Measurements from ENCODE around the gene CCDC124.
"Not testable (repeated sequence)": the region's sequence is repeated elsewhere in the genome, so short reads cannot be mapped to it uniquely, and the experiment has no call there.

CCDC124 gene, protein sequence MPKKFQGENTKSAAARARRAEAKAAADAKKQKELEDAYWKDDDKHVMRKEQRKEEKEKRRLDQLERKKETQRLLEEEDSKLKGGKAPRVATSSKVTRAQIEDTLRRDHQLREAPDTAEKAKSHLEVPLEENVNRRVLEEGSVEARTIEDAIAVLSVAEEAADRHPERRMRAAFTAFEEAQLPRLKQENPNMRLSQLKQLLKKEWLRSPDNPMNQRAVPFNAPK

DNA sequence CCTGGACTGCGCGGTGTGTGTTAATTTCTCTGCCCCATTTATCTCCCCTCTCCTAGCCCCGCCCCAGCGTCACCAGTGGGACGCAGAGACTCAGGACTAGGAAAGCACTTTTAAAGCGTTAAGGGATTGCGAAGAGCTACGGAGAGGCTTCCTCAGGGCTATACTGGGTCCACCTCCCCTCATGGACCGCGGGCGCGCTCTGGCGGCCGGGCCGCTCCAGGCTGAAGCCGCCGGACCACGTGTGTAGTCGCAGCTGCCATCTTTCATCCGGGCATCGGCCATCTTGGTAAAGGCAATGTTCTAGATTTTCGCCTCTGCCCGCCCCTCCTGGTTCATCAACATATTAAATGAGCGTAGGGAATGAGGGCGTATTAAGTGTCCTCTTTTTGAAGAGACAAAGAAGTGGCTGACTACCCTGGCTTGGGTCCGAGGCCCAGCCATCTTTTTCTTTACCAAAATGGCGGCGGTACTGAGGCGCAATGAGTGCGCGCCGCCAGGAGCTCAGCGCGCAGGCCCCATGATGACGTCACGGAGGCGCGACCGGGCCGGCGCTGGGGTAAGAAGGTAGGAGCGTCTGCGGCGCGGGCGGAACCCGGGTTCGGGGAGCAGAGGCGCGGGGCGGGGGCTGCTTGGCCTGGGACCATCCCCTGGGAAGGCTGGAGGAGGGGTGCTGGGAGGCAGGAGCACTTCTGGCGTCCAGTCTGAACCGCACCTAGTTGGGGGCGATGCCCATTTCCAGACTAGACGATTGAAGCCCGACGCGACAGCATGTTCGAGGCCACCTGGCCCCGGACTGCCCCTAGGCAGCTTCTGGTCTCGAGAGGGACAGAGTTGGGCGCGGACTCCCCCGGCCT, at the start of gene CCDC124:
Gene CCDC124, plus strand, starts transcription at position 531 of the 854 bp plus-strand sequence. CDS start 3,406 bp downstream, outside the sequence.
- peak; percentile 84 to 90 for DNase-seq (ENCODE audit: low read depth in 2 of 2)

DNA sequence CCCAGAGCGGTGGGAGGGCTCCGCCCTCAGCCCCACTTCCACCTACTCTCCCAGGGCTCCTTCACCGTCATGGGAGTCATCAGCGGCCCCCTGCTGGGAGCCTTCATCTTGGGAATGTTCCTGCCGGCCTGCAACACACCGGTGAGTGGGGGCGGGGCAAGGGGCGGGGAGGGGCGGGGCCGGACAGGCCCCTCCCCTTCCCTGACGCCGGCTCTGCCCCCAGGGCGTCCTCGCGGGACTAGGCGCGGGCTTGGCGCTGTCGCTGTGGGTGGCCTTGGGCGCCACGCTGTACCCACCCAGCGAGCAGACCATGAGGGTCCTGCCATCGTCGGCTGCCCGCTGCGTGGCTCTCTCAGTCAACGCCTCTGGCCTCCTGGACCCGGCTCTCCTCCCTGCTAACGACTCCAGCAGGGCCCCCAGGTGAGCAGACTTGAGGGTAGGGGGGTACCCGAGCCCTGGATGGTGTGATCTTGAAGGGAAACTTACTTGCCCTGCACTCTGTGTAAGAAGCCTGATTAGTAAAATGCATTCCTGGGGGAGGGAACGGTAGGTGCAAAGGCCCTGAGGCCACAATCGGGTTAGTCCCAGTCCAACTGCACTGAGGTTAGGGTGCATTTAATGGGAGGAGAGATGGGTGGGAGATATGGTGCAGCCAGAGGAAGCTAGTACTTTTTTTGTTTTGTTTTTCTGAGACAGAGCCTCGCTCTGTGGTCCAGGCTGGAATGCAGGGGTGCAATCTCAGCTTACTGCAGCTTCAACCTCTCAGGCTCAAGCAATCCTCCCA, 49.0 kb upstream of the CCDC124 start:
- no peak for DNase-seq (ENCODE audit: low read depth in 2 of 2)

DNA sequence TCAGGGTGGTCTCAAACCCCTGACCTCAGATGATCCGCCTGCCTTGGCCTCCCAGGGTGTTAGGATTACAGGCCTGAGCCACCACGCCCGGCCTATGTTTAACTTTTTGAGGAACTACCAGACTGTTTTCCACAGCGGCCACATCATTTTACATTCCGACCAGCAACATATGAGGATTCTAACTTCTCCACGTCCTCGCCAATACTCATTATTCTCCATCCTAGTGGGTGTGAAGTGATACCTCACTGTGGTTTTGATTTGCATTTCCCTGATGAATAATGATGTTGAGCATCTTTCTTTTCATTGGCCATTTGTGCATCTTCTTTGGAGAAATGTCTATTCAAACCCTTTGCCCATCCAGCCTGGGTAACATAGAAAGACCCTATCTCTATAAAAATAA, 46.3 kb upstream of the CCDC124 start:
- DNase-seq (ENCODE audit: low read depth in 2 of 2), result no peak

DNA sequence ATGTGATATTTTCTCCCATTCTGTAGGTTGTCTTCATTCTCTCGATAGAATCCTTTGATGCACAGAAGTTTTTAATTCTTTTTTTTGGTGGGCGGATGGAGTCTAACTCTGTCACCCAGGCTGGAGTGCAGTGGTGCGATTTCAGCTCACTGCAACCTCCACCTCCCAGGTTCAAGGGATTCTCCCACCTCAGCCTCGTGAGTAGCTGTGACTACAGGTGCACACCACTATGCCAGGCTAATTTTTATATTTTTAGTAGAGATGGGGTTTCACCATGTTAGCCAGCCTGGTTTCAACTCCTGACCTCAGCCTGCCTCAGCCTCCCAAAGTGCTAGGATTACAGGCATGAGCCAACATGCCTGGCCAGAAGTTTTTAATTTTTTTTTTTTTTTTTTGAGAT, 45.6 kb upstream of the CCDC124 start:
- DNase-seq (ENCODE audit: low read depth in 2 of 2), result not testable (repeated sequence)

DNA sequence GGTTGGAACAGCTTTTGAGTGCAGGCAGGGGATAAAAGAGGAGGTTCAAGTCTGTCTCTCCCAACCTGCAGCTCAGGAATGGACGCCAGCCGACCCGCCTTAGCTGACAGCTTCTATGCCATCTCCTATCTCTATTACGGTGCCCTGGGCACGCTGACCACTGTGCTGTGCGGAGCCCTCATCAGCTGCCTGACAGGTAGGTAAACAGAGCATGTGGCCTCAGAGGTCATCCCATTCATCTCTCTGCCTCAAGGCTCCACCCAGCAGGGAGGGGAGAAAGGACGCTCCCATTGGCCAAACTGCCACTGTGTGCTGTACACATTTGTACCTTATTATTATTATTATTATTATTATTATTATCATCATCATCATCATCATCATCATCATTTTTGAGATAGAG, 44.6 kb upstream of the CCDC124 start:
- no peak for DNase-seq (ENCODE audit: low read depth in 2 of 2)

DNA sequence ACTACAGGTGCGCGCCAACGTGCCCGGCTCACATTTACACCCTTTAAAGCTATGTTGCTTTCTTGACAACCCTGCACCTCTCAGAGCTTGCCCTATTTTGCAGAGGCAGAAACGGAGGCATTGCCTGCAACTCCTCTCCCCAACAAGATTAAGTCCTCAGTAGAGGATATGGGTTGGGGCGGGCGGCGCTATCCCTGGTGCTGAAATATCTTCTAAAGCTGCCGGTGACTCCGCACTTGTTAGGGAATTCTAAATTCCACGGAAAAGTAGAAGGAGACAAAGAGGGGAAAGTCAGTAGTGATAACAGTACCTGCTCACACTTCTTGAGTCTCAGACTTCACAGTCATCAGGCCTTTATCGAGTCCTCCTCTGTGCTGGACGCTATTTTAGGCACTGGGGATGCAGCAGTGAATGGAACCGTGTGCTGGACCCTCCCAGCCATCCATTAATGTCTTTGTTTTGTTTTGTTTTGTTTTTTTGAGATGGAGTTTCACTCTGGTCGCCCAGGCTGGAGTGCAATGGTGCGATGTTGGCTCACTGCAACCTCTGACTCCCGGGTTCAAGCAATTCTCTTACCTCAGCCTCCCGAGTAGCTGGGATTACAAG, 43.1 kb upstream of the CCDC124 start:
- no peak for DNase-seq (ENCODE audit: low read depth in 2 of 2)

DNA sequence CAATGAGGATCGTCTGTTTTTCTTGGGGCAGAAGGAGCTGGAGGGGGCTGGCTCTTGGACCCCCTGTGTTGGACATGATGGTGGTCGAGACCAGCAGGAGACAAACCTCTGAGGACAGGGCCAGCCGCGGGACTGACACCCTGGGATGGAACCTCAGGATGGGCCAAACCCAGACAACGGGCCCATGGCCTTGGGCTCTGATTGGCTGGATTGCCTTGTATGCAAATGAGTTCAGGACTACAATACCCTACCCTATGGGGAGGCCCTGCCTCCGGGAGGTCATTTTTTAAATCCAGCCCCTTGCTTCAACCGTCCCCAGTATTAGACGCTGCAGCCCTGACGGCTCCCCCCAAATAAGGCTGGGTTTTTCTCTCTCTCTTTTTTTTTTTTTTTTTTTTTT, 39.0 kb upstream of the CCDC124 start:
- no peak for DNase-seq (ENCODE audit: low read depth in 2 of 2)

DNA sequence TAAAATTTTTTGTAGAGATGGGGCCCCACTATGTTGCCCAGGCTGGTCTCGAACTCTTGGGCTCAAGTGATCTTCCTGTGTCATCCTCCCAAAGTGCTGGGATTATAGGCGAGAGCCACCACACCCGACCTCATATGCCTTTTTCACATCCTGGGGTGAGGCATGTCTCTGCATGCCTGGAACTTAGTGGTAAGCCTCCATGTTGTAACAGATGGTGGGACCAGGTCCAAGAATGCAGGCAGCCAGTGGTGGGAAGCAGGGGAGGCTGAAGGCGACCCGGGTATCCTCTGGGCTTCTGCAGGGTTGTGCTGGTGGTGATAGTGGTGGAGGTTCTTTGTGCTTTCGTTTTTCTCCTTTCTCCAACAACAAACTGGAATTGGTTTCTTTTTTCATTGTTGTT, 30.1 kb upstream of the CCDC124 start:
- DNase-seq (ENCODE audit: low read depth in 2 of 2), result no peak

DNA sequence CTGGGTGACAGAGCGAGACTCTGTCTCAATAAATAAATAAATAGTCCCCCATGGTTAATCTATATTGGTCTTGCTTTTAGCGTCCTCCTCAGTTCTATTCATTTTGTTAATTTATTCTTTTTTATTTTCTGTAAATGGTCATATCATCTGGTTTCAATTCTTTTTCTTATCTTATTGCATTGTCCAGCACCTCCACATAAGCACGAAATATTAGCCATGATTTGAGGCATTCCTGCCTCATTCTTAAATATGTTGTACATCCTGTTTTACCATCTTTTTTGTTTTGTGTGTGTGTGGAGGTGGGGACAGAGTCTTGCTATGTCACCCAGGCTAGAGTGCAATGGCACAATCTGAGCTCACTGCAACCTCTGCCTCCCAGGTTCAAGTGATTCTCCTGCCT, 24.6 kb upstream of the CCDC124 start:
- no peak for DNase-seq (ENCODE audit: low read depth in 2 of 2)

DNA sequence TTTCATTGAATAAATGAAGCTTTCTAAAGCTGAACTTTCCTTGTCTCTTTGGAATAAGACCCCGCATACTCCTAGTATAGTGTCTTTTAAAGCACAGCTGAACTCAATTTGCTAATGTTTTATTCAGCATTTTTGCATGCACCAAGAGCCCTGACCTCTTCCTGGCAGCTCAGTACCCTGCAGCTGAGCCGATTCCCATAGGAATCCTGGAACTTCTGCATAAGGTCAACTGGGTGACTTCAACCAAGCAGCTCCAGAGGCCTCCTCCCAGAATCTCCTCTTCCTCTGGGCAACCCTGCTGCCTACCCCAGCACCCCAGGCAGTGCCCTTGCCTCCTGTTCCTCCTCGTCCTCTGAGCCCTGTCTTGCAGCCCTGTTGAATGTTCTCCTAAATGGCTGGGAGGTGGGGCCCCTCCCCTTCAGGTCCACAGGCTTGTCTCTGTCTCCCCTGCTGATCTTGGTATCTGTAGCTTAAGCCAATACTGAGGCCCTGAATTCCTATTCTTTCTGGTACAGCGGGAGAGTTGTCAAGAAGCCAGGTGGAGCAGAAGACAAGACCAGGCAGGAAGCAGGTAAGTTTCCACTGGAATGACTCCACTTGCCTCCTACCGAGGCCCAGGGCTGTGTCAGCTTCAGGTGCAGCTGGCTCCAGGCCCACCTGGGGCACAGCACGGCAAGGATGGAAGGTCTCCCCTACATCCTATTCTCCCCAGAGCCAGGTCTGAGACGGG, 23.6 kb upstream of the CCDC124 start:
- DNase-seq (ENCODE audit: low read depth in 2 of 2), result no peak

DNA sequence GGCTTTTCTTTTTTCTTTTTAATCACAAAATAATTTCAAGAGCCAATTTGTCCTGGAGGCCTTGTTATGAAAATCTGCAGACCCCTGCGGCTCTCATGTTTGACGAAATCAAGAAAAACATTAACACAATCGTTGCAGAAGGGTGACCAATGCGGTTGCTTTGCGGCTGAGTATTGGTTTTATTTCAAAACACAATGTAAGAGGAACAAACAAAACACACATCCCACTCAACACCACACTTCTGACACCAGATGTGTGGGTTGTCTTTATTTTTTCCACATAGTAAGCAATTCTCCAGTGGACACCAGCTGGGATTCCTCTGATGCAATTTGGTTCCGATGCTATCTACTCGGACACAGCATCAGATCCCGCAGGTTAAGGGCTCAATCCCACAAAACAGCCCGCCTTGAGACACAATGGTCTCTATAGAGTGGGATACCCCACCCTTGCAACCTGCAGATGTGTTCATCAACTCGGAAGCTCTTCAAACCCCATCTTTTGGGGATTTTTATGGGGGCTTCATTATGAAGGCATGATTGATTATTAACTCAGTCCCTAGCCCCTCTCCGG, 21.9 kb upstream of the CCDC124 start:
- no peak for DNase-seq (ENCODE audit: low read depth in 2 of 2)

DNA sequence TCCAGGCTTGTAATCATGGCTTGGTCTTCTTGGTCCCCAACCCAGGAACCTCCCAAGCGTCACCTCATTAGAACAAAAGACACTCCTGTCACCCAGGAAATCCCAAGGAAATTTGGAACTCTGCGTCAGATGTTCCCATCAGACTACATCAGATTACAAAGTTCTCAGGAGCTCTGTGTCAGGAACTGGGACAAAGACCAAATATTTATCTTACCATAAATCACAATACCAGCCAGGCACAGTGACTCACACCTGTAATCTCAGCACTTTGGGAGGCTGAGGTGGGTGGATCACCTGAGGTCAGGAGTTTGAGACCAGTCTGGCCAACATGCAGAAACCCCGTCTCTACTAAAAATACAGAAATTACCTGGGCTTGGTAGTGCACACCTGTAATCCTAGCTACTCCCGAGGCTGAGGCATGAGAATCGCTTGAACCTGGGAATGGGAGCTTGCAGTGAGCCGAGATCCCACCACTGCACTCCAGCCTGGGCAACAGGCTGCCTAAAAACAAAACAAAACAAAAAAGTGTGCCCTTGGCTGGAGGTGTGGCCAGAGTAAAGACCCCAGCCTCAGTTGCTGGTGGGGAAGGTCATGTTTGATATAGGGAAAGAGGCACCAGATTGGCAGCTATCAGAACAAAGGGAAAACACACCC, 16.7 kb upstream of the CCDC124 start:
- DNase-seq (ENCODE audit: low read depth in 2 of 2), result no peak

DNA sequence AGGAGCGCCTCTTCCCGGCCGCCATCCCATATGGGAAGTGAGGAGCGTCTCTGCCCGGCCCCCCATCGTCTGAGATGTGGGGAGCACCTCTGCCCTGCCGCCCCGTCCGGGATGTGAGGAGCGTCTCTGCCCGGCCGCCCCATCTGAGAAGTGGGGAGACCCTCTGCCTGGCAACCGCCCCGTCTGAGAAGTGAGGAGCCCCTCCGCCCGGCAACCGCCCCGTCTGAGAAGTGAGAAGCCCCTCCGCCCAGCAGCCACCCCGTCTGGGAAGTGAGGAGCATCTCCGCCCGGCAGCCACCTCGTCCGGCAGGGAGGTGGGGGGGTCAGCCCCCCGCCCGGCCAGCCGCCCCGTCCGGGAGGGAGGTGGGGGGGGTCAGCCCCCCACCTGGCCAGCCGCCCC, 14.7 kb upstream of the CCDC124 start:
- not testable (repeated sequence) for DNase-seq (ENCODE audit: low read depth in 2 of 2)

DNA sequence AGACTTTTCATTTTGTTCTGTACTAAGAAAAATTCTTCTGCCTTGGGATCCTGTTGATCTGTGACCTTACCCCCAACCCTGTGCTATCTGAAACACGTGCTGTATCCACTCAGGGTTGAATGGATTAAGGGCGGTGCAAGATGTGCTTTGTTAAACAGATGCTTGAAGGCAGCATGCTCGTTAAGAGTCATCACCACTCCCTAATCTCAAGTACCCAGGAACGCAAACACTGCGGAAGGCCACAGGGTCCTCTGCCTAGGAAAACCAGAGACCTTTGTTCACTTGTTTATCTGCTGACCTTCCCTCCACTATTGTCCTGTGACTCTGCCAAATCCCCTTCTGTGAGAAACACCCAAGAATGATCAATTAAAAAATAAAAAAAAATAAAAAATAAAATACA, 13.7 kb upstream of the CCDC124 start:
- DNase-seq (ENCODE audit: low read depth in 2 of 2), result not testable (repeated sequence)

DNA sequence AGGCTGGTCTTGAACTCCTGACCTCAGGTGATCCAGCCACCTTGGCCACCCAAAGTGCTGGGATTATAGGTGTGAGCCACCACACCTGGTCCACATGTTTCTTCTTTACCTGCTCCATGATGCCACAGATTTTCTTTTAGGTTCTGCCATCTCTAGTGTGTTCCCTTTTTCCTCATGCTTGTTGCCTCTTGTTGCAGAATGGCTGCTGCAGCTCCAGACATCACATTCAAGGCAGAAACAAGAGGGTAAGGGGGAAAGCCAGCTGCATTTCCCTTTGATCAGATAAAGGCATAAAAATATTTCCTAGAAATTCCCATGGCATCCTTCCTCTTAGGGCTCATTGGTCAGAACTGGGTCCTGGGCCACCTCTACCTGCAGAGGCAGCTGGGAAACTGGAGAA, 12.3 kb upstream of the CCDC124 start:
- no peak for DNase-seq (ENCODE audit: low read depth in 2 of 2)

DNA sequence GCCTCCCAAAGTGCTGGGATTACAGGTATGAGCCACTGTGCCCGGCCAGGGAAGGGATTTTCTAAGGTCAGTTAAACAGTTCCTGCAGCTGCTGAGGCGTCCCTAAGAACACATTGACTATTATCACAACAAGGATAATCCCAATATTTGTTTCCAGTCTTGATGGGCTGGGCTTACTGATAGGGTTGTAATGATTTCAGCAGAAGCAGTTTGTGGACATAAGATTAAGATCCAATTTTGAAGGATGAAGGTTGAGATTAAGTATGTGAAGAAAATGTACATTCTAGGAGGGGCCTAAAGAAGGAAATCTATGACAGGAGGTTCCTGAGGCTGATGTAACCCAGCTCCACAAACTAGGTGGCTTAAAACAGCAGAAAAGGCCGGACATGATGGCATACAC, 10.7 kb upstream of the CCDC124 start:
- DNase-seq (ENCODE audit: low read depth in 2 of 2), result no peak

DNA sequence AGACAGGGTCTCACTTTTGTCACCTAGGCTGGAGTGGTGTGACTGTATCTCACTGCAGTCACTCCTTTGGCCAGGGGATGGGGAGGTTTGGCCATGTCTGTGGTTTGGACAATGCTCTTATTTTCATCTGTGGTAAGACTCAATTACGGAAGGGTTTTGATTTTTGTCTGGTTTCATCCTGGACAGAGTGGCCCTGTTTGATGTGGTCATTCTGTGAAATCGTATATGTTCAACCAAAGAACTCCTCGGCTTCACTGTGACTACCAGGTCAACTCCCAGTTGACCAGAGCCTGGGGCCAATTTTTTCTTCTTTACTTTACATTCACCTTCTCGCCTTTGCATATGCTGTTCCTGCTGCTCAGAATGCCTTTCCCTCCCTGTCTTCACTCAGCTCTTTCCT, 6.8 kb upstream of the CCDC124 start:
- DNase-seq (ENCODE audit: low read depth in 2 of 2), result no peak

DNA sequence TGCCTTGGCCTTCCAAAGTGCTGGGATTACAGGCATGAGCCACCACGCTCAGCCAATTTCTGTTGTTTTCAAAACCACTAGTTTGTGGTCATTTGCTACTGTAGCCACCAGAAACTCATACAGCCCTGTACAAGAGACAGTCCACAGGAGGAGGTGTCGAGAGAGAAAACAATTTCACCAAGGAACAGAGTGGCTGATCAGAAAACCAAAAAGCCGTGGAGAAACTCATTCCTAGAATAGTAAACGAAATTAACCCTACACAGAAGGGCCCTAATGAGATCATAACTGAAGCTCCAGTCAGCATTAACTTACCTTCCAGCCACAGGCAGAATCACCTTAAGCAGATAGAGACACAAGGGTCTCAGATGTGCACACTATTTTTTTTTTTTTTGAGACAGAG, 3.8 kb upstream of the CCDC124 start:
- DNase-seq (ENCODE audit: low read depth in 2 of 2), result no peak

DNA sequence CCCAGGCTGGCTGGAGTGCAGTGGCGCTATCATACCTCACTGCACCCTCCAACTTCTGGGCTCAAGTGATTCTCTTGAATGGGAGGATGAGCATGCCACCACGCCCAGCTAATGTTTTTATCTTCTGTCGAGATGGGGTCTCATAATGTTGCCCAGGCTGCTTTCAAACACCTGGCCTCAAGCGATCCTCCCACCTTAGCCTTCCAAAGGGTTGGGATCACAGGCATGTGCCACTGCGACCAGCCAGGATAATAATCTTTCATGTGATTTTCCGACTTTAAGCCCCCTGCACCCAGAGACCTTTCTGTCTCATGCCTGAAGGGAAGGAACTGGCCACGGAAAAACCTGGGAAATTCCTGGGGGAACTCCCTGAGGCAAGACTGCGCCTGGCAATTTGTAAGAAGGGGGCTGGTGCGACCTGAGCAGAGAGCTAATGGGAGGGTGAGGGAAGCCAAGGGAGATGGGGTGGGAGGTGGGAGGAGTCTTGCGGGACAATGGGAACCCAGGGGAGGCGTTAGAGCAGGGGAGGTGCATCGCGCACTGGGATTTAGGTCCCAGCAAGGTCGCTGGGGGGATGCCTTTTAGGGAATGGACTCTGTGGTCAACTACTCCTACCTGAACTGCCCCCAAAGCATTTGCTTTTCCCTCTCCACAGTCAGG, 1.2 kb upstream of the CCDC124 start:
- DNase-seq (ENCODE audit: low read depth in 2 of 2), result no peak

Measured in stimulated activated CD4-positive, alpha-beta T cell treated with anti-CD3 and anti-CD28 coated beads, Interleukin-15, amount 100 ng/mL, for 48 hours (primary cell).